Activated naive CD4-positive, alpha-beta T cell treated with anti-CD3 and anti-CD28 coated beads for 36 hours (primary cell): ENCODE results near the gene ACSL4. TPM values are rescaled to one million over a fixed set of nuclear protein-coding genes. Genes with fewer than 3 reads are reported as not detected.
A peak's percentile ranks its signal among the peaks of the same experiment; 100 is the strongest.

ENCODE experiments used
- CTCF ChIA-PET: fragments of 350-600 bp; sonication (Branson Sonifier 250); formaldehyde crosslinking; loops from one replicate; lab custom pipeline; 2021; ENCODE audit warnings: antibody characterized with exemption; lab: Charles Lee
- DNase-seq: peaks from one replicate; pipeline ENCODE4 v3.0.0-alpha.2; 2020
- H3K27ac Mint-ChIP-seq: one replicate; pipeline ENCODE4 v1.8.0; 2021; ENCODE audit warnings: mild to moderate bottlenecking, mixed read lengths
- H3K27me3 Mint-ChIP-seq: one replicate; pipeline ENCODE4 v1.8.0; 2021; ENCODE audit warnings: low read depth, mixed read lengths
- H3K36me3 Mint-ChIP-seq: one replicate; pipeline ENCODE4 v1.8.0; 2021; ENCODE audit warnings: low read depth, mixed read lengths
- H3K4me1 Mint-ChIP-seq: one replicate; pipeline ENCODE4 v1.8.0; 2021; ENCODE audit warnings: low read depth, mixed read lengths
- H3K4me3 Mint-ChIP-seq: one replicate; pipeline ENCODE4 v1.8.0; 2021; ENCODE audit warnings: mild to moderate bottlenecking, moderate library complexity, mixed read lengths
- H3K9me3 Mint-ChIP-seq: one replicate; pipeline ENCODE4 v1.8.0; 2021; ENCODE audit warnings: mixed read lengths
- intact Hi-C: fragments of 100-400 bp; cut with micrococcal nuclease; formaldehyde crosslinking; loops from one replicate; pipeline ENCODE4 v1.15.1; 2023
- total RNA-seq, 2 experiments: library from RNA; stranded (reverse); gene quantifications; one replicate each; pipeline ENCODE4 v1.2.3, GENCODE V29; 2021

ACSL4 gene
- total RNA-seq, 2 experiments from 2014 or later, result 58.5 to 58.8 TPM

DNA sequence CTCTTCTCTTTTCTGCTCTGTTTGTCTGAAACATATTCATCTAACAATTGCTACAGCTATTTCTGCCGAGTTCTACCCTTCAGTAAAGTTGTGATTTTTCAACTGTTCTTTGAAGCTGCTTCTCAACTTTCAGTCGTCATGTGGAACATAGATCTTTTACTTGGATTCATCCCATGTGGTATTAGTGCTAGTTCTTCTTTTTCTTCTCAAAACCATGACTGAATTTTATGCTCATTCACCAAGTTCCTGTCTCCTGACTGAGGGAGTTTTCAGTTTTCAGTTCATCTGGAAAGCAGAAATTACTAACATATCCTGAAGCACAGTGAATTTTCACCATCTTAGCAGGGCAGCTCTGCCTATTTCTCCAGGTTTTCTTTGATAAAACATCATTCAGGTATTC lies 12.1 kb downstream of the ACSL4 start:
- intact Hi-C loops, result no loop called here
- Mint-ChIP-seq H3K4me1 (peaks cover 42% of the 10 kb centered on the region), H3K27ac (no peak overlapping the region), H3K9me3 (no peaks in the 10 kb centered on the region), H3K27me3 (no peaks in the 10 kb centered on the region), H3K36me3 (peaks cover 10% of the 10 kb centered on the region), H3K4me3 (no peak overlapping the region)
- CTCF ChIA-PET, result interaction anchor here (1.7 to 1.9 kb wide), 2 partner anchors 8 to 12 kb away, joined by 3 to 7 read pairs; no protein-coding TSS in a partner anchor
- no peak for DNase-seq

DNA sequence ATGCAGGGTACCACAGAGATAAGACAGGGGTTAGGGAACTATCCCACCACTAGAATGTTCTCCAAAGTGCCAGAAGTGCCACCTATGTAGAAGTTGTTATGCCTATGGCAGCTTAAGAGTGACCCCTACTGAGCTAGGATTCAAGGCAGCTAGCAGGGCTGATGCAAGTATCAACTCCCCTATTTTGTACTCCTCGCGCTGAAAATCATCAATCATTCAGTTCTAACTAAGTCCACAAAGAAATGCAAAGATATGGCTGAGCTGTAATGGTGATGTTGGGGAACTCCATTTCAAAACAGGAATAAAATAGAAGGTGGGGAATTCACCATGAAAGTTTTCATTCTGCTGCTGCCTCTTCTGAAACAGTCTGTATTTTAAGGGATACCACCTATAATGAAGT lies 13.8 kb downstream of the ACSL4 start:
- CTCF ChIA-PET, result interaction anchor here (1.0 to 1.9 kb wide), 3 partner anchors 10 to 138 kb away, joined by 3 to 7 read pairs (median 5); no protein-coding TSS in a partner anchor
- Mint-ChIP-seq H3K27ac (peak overlapping the region; percentile 44), H3K9me3 (no peaks in the 10 kb centered on the region), H3K4me3 (no peak overlapping the region), H3K27me3 (no peaks in the 10 kb centered on the region), H3K36me3 (peaks cover 5% of the 10 kb centered on the region), H3K4me1 (peaks cover 39% of the 10 kb centered on the region)
- intact Hi-C loops, result loop anchor here (1.0 kb wide), 1 partner anchor 8 kb away; no protein-coding TSS in a partner anchor
- DNase-seq, result no peak

DNA sequence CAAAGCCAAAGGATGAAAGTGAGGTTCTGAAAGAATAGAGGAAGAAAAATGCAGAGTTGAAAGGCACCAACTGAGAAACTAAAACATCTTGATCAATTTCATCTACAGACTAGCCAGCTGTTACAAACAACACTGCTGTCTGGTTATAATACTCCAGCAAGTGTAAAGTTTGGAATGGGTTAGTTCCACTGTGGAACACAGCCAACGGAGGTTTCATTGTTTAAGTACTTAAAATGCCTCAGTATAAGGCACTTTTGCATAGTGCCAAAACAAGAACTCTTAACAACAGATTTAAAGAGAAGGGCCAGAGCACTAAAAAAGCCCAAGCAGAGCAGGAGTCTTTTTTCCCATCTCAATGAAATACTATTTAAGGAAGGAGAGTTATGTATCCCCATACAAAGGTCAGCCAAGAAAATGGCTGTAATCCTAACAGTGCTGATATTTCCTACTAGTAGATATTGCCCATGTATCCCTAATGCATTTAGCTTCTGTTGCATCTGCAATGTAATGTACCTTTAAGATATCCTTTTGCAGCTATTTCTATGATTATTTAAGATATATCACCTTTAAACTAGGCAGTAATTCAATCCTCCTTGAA lies 16.5 kb downstream of the ACSL4 start:
- Mint-ChIP-seq H3K4me3 (no peak overlapping the region), H3K9me3 (no peaks in the 10 kb centered on the region), H3K27ac (no peak overlapping the region), H3K36me3 (peaks cover 8% of the 10 kb centered on the region), H3K27me3 (no peaks in the 10 kb centered on the region), H3K4me1 (peaks cover 42% of the 10 kb centered on the region)
- no peak for DNase-seq
- intact Hi-C loops, result no loop called here
- CTCF ChIA-PET, result no interaction called here

DNA sequence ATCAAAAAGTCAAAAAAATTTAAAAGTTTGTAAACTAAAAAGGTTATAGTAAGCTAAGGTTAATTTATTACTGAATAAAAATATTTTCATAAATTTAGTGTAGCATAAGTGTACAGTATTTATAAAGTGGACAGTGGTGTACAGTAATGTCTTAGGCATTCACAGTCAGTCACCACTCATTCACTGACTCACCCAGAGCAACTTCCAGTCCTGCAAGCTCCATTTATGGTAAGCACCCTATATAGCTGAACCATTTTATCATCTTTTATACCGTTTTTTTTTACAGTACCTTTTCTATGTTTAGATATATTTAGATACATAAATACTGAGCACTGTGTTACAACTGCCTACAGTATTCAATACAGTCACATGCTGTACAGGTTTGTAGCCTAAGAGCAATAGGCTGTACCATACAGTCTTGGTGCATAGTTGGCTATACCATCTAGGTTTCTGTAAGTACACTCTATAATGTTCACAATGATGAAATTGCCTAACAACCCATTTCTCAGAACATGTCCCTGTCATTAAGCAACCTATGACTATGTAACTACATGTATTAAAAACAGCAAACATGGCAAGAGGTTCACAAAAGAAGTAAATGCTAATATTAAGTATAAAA lies 18.6 kb downstream of the ACSL4 start:
- CTCF ChIA-PET, result interaction anchor here (0.7 to 5.1 kb wide), 3 partner anchors 141 to 206 kb away, joined by 3 to 65 read pairs (median 3); no protein-coding TSS in a partner anchor
- Mint-ChIP-seq H3K4me1 (peaks cover 46% of the 10 kb centered on the region), H3K4me3 (no peak overlapping the region), H3K27me3 (no peaks in the 10 kb centered on the region), H3K27ac (no peak overlapping the region), H3K9me3 (no peaks in the 10 kb centered on the region), H3K36me3 (peaks cover 10% of the 10 kb centered on the region)
- no peak for DNase-seq
- intact Hi-C loops, result loop anchor here (5.0 kb wide), 3 partner anchors 128 to 442 kb away; partner anchors contain the start of gene NXT2

DNA sequence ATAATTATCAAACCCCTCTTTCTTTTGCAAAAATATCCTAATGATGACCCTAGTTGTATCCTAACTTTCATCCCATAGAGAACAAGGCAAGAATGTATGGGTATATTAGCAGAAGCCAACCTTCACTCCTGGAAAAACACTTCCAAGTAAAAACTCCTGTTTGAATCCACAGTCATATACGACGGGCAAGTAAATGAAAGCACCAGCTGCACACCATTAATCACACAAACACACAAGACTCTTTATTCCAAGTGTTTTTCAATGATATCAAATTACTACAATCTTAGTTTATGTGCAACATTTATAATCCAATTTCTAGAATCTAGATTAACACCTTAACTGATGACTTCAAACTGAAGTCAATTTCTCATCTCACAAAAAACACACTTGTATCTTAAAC lies 22.9 kb downstream of the ACSL4 start:
- intact Hi-C loops, result loop anchor here (5.0 kb wide), 3 partner anchors 132 to 438 kb away; partner anchors contain the start of gene NXT2
- peaks cover 65% of the 10 kb centered on the region for H3K4me1 Mint-ChIP-seq
- no peaks in the 10 kb centered on the region for H3K27me3 Mint-ChIP-seq
- H3K27ac Mint-ChIP-seq, result peak overlapping the region; percentile 74
- no peak overlapping the region for H3K4me3 Mint-ChIP-seq
- no peak for DNase-seq
- CTCF ChIA-PET, result interaction anchor here (5.1 kb wide), 1 partner anchor 145 kb away, joined by 65 read pairs; no protein-coding TSS in a partner anchor
- H3K9me3 Mint-ChIP-seq, result no peaks in the 10 kb centered on the region
- H3K36me3 Mint-ChIP-seq, result peaks cover 5% of the 10 kb centered on the region

DNA sequence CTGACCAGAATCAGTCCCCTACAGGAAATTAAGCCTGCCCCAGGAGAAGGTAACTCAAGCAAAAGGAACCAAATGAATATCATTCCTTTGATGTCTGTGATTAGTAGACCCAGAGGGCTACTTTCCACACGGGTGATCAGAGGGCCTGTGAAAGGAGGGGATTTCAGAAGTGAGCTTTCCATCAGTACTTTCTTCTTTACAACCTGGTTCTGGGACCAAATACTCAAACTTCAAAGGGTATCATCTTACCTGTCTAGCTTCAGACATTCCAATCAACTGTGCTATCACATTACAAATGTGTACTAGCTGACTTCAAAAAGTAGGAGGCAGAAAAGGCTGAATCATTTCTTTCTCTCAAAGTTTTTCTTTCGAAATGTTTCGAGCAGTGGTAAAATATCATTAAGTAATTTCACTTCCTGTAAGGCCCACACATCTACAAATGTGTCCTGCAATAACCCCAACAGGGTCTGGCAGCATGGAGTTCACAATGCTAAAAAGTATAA lies 23.9 kb downstream of the ACSL4 start:
- H3K27ac Mint-ChIP-seq, result peak overlapping the region; percentile 71
- peaks cover 75% of the 10 kb centered on the region for H3K4me1 Mint-ChIP-seq
- CTCF ChIA-PET, result interaction anchor here (1.8 kb wide), 1 partner anchor 11 kb away, joined by 7 read pairs; no protein-coding TSS in a partner anchor
- H3K9me3 Mint-ChIP-seq, result no peaks in the 10 kb centered on the region
- intact Hi-C loops, result loop anchor here (1.0 kb wide), 2 partner anchors 23 to 24 kb away; no protein-coding TSS in a partner anchor
- no peaks in the 10 kb centered on the region for H3K27me3 Mint-ChIP-seq
- peak; percentile 10 for DNase-seq
- H3K4me3 Mint-ChIP-seq, result no peak overlapping the region
- peaks cover 7% of the 10 kb centered on the region for H3K36me3 Mint-ChIP-seq

DNA sequence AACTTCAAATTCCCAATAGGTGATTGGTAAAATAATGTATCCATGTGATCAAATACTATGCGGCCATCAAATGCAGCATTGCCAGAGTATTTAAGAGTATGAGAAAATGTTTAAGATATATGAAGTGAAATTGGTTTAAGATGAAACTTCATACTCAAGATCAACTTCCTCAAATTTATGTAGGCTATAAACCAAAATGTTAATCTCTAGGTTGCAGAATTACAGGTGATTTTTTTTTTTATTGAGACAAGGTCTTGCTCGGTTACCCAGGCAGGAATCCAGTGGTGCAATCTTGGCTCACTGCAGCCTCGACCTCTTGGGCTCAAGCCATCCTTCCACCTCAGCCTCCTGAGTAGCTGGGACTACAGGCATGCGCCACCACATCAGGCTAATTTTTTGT lies 25.3 kb downstream of the ACSL4 start:
- H3K9me3 Mint-ChIP-seq, result no peaks in the 10 kb centered on the region
- CTCF ChIA-PET, result interaction anchor here (1.2 kb wide), 1 partner anchor 149 kb away, joined by 3 read pairs; no protein-coding TSS in a partner anchor
- intact Hi-C loops, result no loop called here
- H3K27ac Mint-ChIP-seq, result no peak overlapping the region
- H3K36me3 Mint-ChIP-seq, result peaks cover 5% of the 10 kb centered on the region
- H3K27me3 Mint-ChIP-seq, result no peaks in the 10 kb centered on the region
- no peak for DNase-seq
- H3K4me3 Mint-ChIP-seq, result no peak overlapping the region
- H3K4me1 Mint-ChIP-seq, result peaks cover 65% of the 10 kb centered on the region

DNA sequence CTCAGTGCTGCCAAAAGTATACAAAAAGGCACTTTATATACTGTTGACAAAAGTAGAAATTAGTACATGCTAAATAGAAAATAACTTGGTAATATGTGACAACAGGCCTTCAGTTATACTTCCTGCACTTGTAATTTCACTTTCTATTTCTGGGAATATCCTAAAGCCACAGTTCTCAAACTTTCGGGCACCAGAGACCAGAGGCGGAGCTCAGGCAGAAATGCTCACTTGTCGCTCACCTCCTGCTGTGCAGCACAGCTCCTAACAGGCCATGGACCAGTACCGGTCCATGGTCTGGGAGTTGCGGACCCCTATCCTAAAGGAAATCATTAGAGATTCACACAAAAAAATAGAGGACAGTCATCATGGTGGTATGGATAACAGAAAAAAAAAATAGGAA lies 25.7 kb downstream of the ACSL4 start:
- H3K4me1 Mint-ChIP-seq, result peaks cover 61% of the 10 kb centered on the region
- peaks cover 9% of the 10 kb centered on the region for H3K36me3 Mint-ChIP-seq
- CTCF ChIA-PET, result interaction anchor here (1.2 kb wide), 1 partner anchor 149 kb away, joined by 3 read pairs; no protein-coding TSS in a partner anchor
- no peak for DNase-seq
- H3K9me3 Mint-ChIP-seq, result no peaks in the 10 kb centered on the region
- no peaks in the 10 kb centered on the region for H3K27me3 Mint-ChIP-seq
- no peak overlapping the region for H3K27ac Mint-ChIP-seq
- no peak overlapping the region for H3K4me3 Mint-ChIP-seq
- intact Hi-C loops, result no loop called here

DNA sequence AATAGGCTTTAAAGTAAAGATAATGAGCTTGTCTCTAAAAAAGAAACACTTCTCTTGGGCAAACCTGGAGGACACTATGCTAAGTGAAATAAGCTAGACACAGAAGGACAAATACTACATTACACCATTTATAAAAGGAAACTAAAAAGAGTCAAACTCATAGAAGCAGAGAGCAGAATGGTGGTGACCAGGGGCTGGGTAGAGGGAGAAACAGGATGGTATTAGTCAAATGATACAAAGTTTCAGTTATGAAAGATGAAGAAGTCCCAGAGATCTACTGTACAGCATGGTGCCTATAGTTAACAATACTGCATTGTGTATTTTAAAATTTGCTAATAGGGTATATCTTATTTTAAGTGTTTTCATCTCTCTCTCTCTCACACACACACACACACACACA lies 28.5 kb downstream of the ACSL4 start:
- Mint-ChIP-seq H3K4me1 (peaks cover 42% of the 10 kb centered on the region), H3K27me3 (no peaks in the 10 kb centered on the region), H3K36me3 (peaks cover 9% of the 10 kb centered on the region), H3K4me3 (no peak overlapping the region), H3K27ac (no peak overlapping the region), H3K9me3 (no peaks in the 10 kb centered on the region)
- no peak for DNase-seq
- intact Hi-C loops, result no loop called here
- CTCF ChIA-PET, result no interaction called here

DNA sequence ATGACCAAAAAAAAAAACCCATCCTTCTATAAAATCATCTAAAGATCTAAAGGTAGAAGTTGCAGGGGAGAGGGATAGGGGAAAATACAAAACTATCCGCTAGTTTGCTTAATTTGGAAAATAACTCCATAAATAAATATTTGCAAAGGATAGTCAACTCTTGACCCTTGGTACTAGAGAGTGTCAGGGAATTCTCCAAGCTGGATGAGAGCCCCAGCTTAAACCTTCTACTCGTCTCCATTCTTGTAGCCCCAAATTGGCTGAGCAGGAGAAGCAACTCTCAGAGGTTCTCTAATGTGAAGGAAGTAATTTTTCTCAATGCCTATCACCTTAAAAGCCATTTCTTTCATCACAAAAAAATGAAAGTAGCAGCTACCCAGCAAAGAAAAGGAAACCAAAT lies 35.2 kb downstream of the ACSL4 start:
- DNase-seq, result no peak
- H3K9me3 Mint-ChIP-seq, result no peaks in the 10 kb centered on the region
- CTCF ChIA-PET, result interaction anchor here (1.0 to 2.9 kb wide), 2 partner anchors 14 to 159 kb away, joined by 3 to 7 read pairs; no protein-coding TSS in a partner anchor

DNA sequence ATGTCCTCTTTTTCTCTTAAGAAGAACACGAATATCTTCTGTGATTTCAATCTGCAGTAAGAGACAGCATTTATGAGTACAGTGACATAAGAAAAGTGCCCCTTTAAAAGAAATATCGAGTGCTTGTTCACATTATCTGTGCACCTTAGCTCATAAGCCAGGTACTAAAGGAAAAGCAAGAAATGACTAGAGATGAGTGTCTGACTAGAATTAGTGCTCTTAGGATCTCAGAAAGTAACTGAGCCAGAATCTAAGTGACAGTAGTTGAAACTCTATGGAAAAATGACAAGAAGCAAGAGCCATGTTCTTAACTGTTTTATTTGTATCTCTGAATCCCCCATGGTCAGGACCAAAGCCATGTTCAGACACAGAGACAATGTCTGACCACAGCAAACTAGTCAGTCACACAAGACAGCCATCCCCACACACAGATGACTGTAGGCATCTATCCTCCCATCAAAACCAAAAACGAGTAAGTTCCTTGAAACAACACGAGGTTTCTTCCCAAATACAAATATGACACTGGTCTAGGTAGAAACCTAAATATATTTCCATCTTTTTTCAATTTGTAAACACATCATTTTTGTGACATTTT lies 36.8 kb downstream of the ACSL4 start:
- Mint-ChIP-seq H3K4me1 (peaks cover 36% of the 10 kb centered on the region), H3K4me3 (no peak overlapping the region), H3K36me3 (no peaks in the 10 kb centered on the region), H3K27me3 (no peaks in the 10 kb centered on the region), H3K9me3 (no peaks in the 10 kb centered on the region), H3K27ac (no peak overlapping the region)
- intact Hi-C loops, result no loop called here
- CTCF ChIA-PET, result interaction anchor here (0.5 to 2.9 kb wide), 3 partner anchors 16 to 193 kb away, joined by 3 to 7 read pairs (median 3); partner anchors contain the start of gene KCNE5
- no peak for DNase-seq

More for the DNA sequence above, 35.2 kb downstream of the ACSL4 start:
- Mint-ChIP-seq H3K4me3 (no peak overlapping the region), H3K4me1 (peaks cover 31% of the 10 kb centered on the region), H3K27me3 (no peaks in the 10 kb centered on the region), H3K36me3 (peaks cover 7% of the 10 kb centered on the region), H3K27ac (no peak overlapping the region)
- intact Hi-C loops, result no loop called here

DNA sequence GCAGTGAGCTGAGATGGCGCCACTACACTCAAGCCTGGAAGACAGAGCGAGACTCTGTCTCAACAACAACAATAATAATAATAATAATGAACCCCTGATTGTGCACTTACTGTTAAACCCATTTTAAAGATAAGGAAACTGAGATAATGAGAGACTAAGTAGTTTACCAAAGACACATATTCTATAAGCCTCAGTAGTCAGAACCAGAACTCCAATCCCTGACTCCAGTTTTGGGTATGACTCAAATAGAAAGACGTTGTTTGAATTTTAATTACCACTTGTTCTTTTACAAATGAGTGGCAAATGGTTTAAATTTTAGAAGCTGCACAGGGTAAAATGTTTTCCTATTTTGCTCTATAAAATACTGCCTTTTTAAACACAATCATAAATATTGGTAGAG lies 37.4 kb downstream of the ACSL4 start:
- DNase-seq, result no peak
- Mint-ChIP-seq H3K4me3 (no peak overlapping the region), H3K4me1 (peaks cover 39% of the 10 kb centered on the region), H3K9me3 (no peaks in the 10 kb centered on the region), H3K36me3 (peaks cover 1% of the 10 kb centered on the region), H3K27me3 (no peaks in the 10 kb centered on the region), H3K27ac (no peak overlapping the region)
- intact Hi-C loops, result no loop called here
- CTCF ChIA-PET, result interaction anchor here (0.5 to 2.9 kb wide), 3 partner anchors 17 to 194 kb away, joined by 3 to 7 read pairs (median 3); partner anchors contain the start of gene KCNE5
